ENCODE results near the gene HES5.

- TF ChIP-seq CTCF (IDR thresholded peaks at IDR 0.05; ENCODE audit: low read depth, low read length, poor library complexity, severe bottlenecking): no peak
- no peak for TF ChIP-seq EZH2phosphoT487 (IDR thresholded peaks at IDR 0.05; ENCODE audit: borderline replicate concordance, low read length)
Measured at GRCh38 chr1:2543543-2544092, 13.6 kb upstream of the HES5 start.
